GM12801 (cell line): ENCODE measurements around the gene PTPRD.

Experiments
- CTCF ChIP-seq: IDR thresholded peaks from one replicate; pipeline ENCODE4 v1.5.1; 2011; ENCODE audit warnings: control low read depth; ENCODE audit not compliant: insufficient read length; ENCODE audit errors: extremely low read depth

Gene PTPRD

GRCh38 chr9:10204276-10204675 lies 408.5 kb downstream of the PTPRD start:
- TF ChIP-seq CTCF, result no peak

GRCh38 chr9:10173561-10173960 lies 439.2 kb downstream of the PTPRD start:
- TF ChIP-seq CTCF, result no peak

- no peak for TF ChIP-seq CTCF
These were observed 440.3 kb downstream of the PTPRD start for GRCh38 chr9:10172476-10172875.

GRCh38 chr9:10168241-10168640 lies 444.6 kb downstream of the PTPRD start:
- no peak for TF ChIP-seq CTCF

GRCh38 chr9:10148796-10149195 lies 464.0 kb downstream of the PTPRD start:
- TF ChIP-seq CTCF, result no peak

GRCh38 chr9:10146517-10147331 lies 466.1 kb downstream of the PTPRD start:
- no peak for TF ChIP-seq CTCF

GRCh38 chr9:10144355-10144754 lies 468.4 kb downstream of the PTPRD start:
- no peak for TF ChIP-seq CTCF
